ENCODE measurements around the gene NBEAL1.

DNA sequence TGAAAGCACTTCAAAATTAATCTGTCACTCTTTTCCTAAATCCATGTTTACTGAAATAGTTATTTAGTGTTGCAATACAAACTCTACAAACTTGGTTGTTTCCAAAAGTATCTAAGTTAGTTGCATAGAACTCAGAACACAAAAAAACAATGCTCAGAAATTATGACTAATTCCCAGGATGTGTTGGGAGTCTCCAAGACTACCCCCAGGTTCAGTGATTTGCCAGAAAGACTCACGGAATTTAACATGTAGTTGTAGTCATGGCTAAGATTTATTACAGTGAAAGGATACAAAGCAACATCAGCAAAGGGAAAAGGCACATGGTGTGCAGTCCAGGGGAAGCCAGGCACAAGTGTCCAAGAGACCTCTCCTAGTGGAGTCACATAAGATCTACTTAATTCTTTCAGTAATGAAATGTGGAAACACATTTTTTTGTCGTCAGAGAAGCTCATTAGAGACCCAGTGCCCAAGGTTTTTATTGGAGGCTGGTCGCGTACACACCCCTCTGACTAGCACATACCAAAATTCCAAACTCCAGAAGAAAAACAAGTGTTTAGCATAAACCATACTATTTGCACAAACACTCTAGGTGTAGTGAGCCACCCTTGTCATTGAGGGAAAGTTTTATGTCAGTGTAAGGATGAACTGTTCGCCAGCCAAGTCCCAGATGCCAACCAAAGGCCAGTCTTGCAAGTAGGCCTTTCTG lies 180.8 kb downstream of the NBEAL1 start:
- TF ChIP-seq CTCF (IDR thresholded peaks at IDR 0.05; ENCODE audit: low read depth, low read length) (no peak), EZH2phosphoT487 (IDR thresholded peaks at IDR 0.05; ENCODE audit: low read depth) (no peak)
